ENCODE measurements around the gene BANP.

The BANP gene

GRCh38 chr16:87949071-87949744, 2.0 kb upstream of the BANP start:
- DNase-seq (ENCODE audit: low read depth) = no peak

- DNase-seq (ENCODE audit: low read depth) = no peak
Measured at GRCh38 chr16:87951552-87952538, 611 bp downstream of the BANP start.

GRCh38 chr16:87952751-87953150, 1.5 kb downstream of the BANP start:
- no peak for DNase-seq (ENCODE audit: low read depth)

DNA sequence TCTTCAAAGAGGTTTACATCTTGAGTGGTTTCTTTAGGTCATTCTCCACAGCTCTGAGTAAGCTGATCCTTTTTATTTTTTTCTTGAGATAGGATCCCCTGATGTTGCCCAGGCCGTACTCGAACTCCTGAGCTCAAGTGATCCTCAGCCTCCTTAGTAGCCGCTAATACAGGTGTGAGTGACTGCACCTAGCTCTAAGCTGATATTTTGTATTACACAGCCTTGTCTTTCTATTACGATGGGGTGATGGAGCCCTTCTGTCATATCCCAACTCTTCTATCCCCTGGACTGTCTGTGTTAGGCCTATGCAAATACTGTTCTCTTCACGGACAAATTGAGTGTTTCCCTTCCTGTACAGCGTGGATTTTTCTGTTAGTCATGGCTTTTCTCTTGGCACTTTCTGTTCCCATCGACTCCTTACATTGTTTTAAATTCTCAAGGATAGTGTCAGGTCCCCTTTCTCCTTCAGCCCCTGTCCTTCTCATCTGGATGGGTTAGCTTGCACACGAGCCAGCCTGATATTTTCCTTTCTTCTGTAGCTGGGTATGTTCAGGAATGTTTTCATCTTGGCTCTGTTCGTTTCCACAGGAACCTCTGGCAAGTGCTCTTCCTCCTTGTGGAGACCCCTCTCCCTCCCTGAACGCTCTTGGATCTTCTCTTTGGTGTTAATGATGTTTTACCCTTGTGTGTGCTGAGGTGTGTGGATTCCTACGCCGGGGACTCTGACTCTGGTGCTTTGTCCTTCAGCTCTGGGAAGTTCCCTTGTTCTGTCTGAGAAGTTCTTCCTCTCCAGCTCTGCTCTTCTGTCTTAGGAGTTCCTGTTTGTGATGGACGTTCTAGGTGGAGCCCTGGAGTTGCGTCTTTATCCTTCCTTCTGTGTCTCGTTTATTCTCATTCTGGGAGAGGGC, 2.3 kb downstream of the BANP start:
- DNase-seq (ENCODE audit: low read depth) = peak; percentile 22

GRCh38 chr16:87954361-87954760, 3.1 kb downstream of the BANP start:
- DNase-seq (ENCODE audit: low read depth) = no peak

- no peak for DNase-seq (ENCODE audit: low read depth)
Measured at GRCh38 chr16:87954826-87955225, 3.6 kb downstream of the BANP start.

- peak; percentile 29 for DNase-seq (ENCODE audit: low read depth)
Measured at GRCh38 chr16:87955302-87956097, 4.3 kb downstream of the BANP start.

DNA sequence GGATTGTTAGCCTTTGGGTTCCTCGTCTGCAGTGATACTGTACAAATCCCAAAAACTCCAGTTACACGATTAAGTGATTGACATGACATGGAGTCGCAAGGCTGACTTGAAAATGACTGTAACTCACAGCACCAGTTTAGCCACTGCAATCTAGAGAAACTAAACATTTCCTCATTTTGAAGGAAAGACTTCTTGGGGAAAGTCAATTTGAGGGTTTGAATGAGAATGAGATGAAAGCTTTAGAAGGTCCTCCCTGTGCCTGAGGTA, 4.8 kb downstream of the BANP start:
- DNase-seq (ENCODE audit: low read depth) = no peak

DNA sequence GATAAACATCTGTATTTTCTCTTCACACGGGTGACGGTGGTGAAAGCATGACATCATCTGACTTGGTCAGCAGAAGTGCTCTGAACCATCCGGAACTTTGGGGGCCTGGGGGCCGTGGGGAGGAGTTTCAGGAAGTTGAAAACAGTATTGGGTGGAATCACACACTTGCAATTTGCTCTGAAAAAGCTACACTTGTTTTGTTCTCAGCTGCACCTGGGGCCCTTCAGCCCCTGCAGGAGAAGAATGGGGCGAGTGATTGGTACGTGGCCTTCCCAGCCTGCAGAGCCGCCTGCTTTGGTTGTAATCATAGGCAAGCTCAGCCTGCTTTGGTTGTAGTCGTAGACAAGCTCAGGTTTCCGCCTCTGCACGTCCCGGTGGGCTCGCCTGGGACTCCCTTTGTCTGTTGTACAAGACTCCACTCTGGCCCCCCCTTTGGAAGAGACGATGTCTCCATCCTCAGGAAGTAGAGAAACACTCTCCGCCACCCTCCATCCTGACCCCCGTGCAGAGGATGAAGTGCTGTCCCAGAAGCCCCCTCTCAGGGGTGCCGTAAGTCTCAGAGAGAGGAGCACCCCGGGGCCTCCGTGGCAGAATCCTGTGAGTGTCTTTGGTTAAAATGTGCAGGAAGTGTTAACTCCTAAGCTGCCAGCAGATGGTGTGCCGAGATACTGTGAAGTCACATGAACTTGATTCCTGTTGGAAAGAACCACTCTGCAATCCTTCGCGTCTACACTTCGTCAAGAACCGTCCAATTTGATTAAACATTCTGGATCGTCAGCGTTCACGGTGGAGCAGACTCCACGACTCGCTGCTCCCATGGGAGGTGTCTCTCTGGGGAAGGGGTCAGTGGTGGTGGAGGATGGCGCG, 5.4 kb downstream of the BANP start:
- DNase-seq (ENCODE audit: low read depth) = peak; percentile 81

DNA sequence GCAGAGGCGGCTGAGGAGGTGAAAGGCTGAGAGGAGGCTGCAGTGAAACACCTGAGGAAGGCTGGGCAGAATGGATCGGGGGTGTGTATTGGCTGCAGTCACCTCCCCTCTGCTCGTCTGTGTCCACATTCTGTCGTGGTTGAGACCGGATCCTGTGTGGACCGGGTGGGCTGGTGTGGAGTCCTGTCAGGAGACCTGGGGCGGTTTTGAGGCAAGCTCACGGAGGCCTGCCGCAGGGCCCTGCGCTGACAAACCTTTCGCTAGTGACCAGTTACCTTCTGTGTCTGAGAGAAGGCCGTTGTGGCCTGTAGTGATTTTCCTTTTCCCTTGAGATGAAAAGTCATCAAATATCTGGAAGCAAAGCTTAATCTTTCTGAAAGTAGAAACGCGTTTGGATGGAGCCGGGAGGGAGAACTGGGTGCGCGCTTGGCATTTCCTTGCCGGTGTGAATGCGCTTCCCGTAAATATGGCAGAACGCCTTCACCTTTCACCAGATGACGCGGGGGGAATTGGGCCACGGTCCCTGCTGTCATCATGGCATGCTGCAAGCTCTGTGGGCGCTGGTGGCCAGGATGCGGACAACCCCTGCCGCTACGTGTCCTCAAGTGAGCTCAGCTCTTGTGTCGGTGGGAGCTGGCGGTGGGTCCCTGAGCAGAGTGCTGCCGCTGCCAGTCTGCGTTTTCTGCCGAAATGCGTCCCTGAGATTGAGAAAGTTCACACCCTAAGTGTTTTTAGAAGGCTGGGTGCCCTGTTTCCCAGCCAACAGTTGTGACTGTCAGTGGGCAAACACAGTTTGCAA, 6.3 kb downstream of the BANP start:
- DNase-seq (ENCODE audit: low read depth) = no peak

- no peak for DNase-seq (ENCODE audit: low read depth)
Measured at GRCh38 chr16:87958632-87959031, 7.4 kb downstream of the BANP start.

- no peak for DNase-seq (ENCODE audit: low read depth)
Measured at GRCh38 chr16:87959391-87959990, 8.3 kb downstream of the BANP start.

GRCh38 chr16:87960296-87960695, 9.1 kb downstream of the BANP start:
- DNase-seq (ENCODE audit: low read depth) = no peak

GRCh38 chr16:87960852-87961251, 9.6 kb downstream of the BANP start:
- DNase-seq (ENCODE audit: low read depth) = no peak

DNA sequence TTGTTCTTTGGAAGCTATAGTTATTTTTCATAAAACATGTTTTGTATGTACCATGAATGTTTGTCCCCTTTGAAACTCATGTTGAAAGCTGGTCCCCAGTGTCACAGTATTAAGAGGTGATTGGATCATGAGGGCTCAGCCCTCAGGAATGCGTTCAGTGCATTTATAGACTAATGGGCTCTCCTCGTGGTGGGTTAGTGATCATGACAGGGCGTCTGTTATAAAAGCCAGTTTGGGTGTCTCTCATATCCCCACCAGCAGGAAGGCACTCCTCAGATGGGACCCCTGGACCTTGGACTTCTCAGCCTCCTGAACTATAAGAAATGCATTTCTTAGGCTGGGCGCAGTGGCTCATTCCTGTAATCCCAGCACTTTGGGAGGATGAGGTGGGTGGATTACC, 10.4 kb downstream of the BANP start:
- DNase-seq (ENCODE audit: low read depth) = no peak

DNA sequence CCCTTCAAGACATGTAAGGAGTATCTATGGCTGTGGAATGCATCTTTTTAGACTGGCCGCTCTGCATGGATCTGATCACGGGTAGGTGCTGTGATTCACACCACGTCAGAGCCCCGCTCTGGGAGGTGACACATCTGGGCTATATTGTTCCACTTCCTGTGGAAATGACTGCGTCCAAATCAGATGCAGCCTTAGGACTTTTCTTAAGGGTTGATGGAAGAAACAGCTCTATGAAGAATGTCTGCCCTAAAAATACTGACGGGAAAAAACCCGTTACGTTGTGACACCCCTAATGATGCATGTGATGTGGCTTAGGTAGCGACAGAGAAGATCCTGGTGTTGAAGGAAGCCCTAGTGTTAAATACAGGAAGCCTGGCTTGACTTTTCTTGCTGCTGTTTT, 12.2 kb downstream of the BANP start:
- peak; percentile 85 for DNase-seq (ENCODE audit: low read depth)

DNA sequence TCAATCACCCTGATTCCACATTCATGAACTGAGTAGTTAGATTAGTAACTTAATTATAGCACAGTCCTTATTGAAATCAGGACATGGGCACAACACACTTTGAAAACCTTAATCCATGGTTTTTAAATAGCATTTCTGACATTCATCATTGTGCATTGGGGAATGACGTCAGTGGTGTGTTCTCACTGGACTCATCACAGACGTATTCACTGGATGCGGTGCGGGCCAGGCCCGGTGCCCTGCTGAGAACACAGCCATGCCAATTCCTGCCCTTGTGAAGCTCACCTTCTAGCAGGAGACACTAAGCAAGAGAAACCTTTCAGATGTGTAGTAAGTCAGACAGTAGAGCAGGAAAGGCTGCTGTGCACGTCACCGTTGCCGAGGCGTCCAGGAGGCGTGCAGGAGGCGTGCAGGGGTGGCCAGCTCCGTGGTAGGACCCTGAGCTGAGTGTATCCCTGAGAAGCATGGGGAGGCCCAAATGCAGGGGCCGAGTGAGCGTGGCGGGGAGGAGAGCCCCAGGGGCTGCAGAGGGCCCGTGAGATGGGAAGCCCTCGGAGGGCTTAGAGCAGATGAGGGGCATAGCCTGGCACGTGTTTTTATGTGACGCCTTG, 12.9 kb downstream of the BANP start:
- DNase-seq (ENCODE audit: low read depth) = no peak

- no peak for DNase-seq (ENCODE audit: low read depth)
Measured at GRCh38 chr16:87965417-87965816, 14.2 kb downstream of the BANP start.

DNA sequence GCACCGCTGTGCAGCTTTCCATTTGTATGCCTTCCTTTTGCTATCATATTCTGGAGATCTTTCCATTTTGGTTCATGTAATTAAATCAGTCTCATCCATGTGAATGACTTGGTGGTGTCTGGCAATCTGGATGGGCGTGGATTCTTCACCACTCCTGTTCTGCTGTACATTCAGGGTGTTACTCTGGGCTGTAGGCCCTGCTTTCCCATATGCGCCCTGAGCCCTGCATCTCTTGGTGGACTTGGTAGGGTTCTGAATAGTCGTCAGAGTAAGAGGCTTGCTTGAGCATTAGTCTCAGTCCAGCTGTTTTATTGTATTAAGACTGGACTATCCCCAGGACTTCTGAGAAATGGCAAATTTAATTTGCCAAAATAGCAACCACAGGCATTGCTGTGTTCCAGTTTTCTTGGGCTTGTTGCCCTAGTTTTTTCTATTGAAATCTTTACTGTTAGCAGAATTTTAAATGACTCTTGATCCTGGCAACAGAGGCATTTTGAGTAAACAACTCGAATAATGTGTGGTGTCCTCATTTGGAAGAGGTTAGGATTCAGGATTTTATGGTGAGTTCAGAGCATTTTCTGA, 14.9 kb downstream of the BANP start:
- DNase-seq (ENCODE audit: low read depth) = peak; percentile 30

All from iris pigment epithelial cell (primary cell).